ENCODE measurements around the gene CDC42EP5.

DNA sequence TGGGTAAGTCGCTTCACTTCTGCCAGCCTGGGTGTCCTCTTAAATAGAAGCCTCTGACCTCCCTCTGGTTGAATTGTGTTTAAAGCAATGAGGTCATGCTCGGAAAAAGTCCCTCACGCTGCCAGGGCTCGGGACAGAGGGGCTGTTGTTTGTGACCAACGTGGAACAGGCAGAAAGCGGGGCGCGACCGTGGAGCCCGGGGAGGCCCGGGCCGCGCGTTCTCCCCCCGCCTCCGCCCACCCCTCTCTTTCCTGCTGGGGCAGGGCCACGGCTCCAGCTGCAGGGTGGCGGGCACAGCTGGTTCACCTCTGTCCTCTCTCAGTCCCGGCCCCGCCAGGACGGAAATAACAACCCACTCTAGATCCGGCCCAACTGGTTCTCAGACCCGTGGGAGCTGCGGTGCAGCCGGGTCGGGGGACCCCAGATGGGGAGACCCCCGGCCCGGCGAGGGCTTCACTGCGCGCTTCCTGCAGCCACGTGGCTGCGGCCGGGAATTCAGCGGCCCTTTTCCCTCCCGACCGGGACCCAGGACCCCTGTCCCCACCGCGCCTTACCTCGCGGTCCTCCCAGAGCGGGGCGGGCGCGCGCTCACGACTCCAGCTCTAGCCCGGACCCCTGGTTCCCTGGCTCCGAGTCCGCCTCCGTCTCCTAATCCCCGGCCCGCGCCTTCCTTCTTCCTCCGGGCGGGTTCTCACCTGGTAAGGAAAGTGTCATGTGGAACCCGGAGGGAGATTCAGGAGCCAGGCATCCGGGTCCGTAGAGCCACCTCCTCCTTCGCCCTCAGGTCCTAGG, 1.9 kb downstream of the CDC42EP5 start:
- TF ChIP-seq POLR2A (IDR thresholded peaks at IDR 0.05) = no peak
- TF ChIP-seq, protein P1, sequence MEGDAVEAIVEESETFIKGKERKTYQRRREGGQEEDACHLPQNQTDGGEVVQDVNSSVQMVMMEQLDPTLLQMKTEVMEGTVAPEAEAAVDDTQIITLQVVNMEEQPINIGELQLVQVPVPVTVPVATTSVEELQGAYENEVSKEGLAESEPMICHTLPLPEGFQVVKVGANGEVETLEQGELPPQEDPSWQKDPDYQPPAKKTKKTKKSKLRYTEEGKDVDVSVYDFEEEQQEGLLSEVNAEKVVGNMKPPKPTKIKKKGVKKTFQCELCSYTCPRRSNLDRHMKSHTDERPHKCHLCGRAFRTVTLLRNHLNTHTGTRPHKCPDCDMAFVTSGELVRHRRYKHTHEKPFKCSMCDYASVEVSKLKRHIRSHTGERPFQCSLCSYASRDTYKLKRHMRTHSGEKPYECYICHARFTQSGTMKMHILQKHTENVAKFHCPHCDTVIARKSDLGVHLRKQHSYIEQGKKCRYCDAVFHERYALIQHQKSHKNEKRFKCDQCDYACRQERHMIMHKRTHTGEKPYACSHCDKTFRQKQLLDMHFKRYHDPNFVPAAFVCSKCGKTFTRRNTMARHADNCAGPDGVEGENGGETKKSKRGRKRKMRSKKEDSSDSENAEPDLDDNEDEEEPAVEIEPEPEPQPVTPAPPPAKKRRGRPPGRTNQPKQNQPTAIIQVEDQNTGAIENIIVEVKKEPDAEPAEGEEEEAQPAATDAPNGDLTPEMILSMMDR (IDR thresholded peaks at IDR 0.05) = no peak

Data from vagina (tissue), 2 donors.